ENCODE results near the gene TALDO1.

Gene TALDO1

GRCh38 chr11:706439-706956 lies 40.8 kb upstream of the TALDO1 start:
- ChIA-PET POLR2A (no interaction called here), CTCF (no interaction called here)
- TF ChIP-seq FOXK2 (IDR thresholded peaks at IDR 0.05) (no peak), FOXA1 (IDR thresholded peaks at IDR 0.05) (no peak), ELF4 (IDR thresholded peaks at IDR 0.05) (no peak), NFRKB (IDR thresholded peaks at IDR 0.05) (no peak), BHLHE40 (IDR thresholded peaks at IDR 0.05; ENCODE audit: borderline replicate concordance) (no peak), LEF1 (IDR thresholded peaks at IDR 0.05; ENCODE audit: borderline replicate concordance) (no peak), CTBP1 (IDR thresholded peaks at IDR 0.05; ENCODE audit: borderline replicate concordance) (no peak), HDGF (IDR thresholded peaks at IDR 0.05; ENCODE audit: borderline replicate concordance) (no peak), SUZ12 (IDR thresholded peaks at IDR 0.05) (no peak), PKNOX1 (IDR thresholded peaks at IDR 0.05) (no peak), SP1 (IDR thresholded peaks at IDR 0.05) (no peak), ARNT (IDR thresholded peaks at IDR 0.05) (no peak), ZNF384 (IDR thresholded peaks at IDR 0.05) (no peak), TARDBP (IDR thresholded peaks at IDR 0.05) (no peak), L3MBTL2 (conservative IDR thresholded peaks at IDR 0.05) (no peak), FOXM1 (IDR thresholded peaks at IDR 0.05; ENCODE audit: borderline replicate concordance) (no peak)
- DNase-seq (ENCODE audit: extremely low spot score) = no peak

GRCh38 chr11:706957-707816 lies 40.1 kb upstream of the TALDO1 start:
- DNase-seq (ENCODE audit: extremely low spot score) = no peak
- POLR2A ChIA-PET = no interaction called here
- TF ChIP-seq HDGF (IDR thresholded peaks at IDR 0.05; ENCODE audit: borderline replicate concordance) = no peak
- no peak for TF ChIP-seq FOXK2 (IDR thresholded peaks at IDR 0.05)
- TF ChIP-seq NFRKB (IDR thresholded peaks at IDR 0.05) = no peak
- no peak for TF ChIP-seq PKNOX1 (IDR thresholded peaks at IDR 0.05)
- TF ChIP-seq ZNF384 (IDR thresholded peaks at IDR 0.05) = no peak
- TF ChIP-seq TARDBP (IDR thresholded peaks at IDR 0.05) = no peak
- no peak for TF ChIP-seq L3MBTL2 (conservative IDR thresholded peaks at IDR 0.05)
- TF ChIP-seq SUZ12 (IDR thresholded peaks at IDR 0.05) = no peak
- no peak for TF ChIP-seq SP1 (IDR thresholded peaks at IDR 0.05)
- CTCF ChIA-PET = no interaction called here

DNA sequence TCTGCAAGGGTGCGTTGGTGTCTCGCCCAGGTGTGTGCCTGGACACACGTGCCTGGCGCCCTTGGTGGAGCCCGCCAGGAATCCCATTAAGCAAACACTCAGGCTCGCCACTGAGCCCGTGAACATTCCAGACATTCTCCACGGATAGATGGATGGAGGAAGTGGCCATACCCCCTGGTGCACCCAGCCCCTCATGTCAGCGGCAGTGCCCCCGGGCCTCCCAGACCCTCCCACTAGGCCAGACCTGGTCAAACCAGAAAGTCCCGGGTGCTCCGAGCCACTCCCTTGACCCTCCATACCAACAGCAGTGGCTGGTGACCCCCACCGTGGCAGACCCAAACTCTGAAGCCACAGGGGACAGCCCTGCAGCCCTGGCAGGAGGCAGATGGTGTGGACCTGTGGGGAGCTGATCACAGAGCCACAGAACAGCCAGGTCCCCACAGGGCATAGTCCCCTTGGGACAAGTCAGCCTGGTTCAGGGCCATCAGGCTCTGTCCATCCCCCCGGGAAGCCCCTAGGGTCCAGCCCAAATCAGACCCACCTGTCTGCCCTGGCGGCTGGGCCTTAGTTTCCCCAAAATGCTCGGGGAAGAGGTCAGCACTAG lies 39.3 kb upstream of the TALDO1 start:
- no peak for DNase-seq (ENCODE audit: extremely low spot score)
- ChIA-PET POLR2A (no interaction called here), CTCF (no interaction called here)
- TF ChIP-seq SP1 (IDR thresholded peaks at IDR 0.05) (no peak), NFRKB (IDR thresholded peaks at IDR 0.05) (no peak), ARNT (IDR thresholded peaks at IDR 0.05) (no peak), FOXK2 (IDR thresholded peaks at IDR 0.05) (no peak), ZNF384 (IDR thresholded peaks at IDR 0.05) (no peak), CTBP1 (IDR thresholded peaks at IDR 0.05; ENCODE audit: borderline replicate concordance) (no peak), FOXM1 (IDR thresholded peaks at IDR 0.05; ENCODE audit: borderline replicate concordance) (no peak), HDGF (IDR thresholded peaks at IDR 0.05; ENCODE audit: borderline replicate concordance) (no peak), FOXA1 (IDR thresholded peaks at IDR 0.05) (no peak), TARDBP (IDR thresholded peaks at IDR 0.05) (no peak), PKNOX1 (IDR thresholded peaks at IDR 0.05) (no peak), ELF4 (IDR thresholded peaks at IDR 0.05) (no peak), LEF1 (IDR thresholded peaks at IDR 0.05; ENCODE audit: borderline replicate concordance) (no peak), SUZ12 (IDR thresholded peaks at IDR 0.05) (no peak)

DNA sequence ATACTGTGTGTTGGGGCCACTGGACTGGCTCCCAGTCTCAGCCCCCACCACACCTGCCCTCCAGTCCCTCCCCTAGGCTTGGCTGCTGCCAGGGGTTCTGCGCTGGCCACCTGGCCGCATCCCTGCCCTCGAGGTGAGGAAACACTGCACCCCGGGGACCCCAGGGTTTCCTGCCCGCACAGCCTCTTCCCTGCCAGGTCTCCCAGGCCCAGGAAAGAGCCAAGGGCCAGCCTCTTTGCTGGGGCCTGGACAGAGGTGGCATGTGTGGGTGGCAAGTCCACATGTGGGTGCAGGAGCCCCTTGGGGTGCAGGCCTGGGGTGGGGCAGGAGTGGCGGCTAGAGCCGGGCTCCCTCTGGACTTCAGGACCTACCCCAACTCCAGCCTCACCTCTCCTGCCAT lies 38.8 kb upstream of the TALDO1 start:
- CTCF ChIA-PET = no interaction called here
- POLR2A ChIA-PET = interaction anchor here (1.1 kb wide), 1 partner anchor 12 kb away, joined by 3 read pairs; no protein-coding TSS in a partner anchor
- no peak for DNase-seq (ENCODE audit: extremely low spot score)

More for the DNA sequence above, 38.8 kb upstream of the TALDO1 start:
- TF ChIP-seq HDGF (IDR thresholded peaks at IDR 0.05; ENCODE audit: borderline replicate concordance) (no peak), LEF1 (IDR thresholded peaks at IDR 0.05; ENCODE audit: borderline replicate concordance) (no peak), FOXM1 (IDR thresholded peaks at IDR 0.05; ENCODE audit: borderline replicate concordance) (no peak), FOXA1 (IDR thresholded peaks at IDR 0.05) (no peak), NFRKB (IDR thresholded peaks at IDR 0.05) (no peak), CTBP1 (IDR thresholded peaks at IDR 0.05; ENCODE audit: borderline replicate concordance) (no peak), SP1 (IDR thresholded peaks at IDR 0.05) (no peak), PKNOX1 (IDR thresholded peaks at IDR 0.05) (no peak), FOXK2 (IDR thresholded peaks at IDR 0.05) (no peak), BHLHE40 (IDR thresholded peaks at IDR 0.05; ENCODE audit: borderline replicate concordance) (no peak), L3MBTL2 (conservative IDR thresholded peaks at IDR 0.05) (no peak), ZNF384 (IDR thresholded peaks at IDR 0.05) (no peak)
